Measurements from ENCODE around the gene CCS. TPM values are rescaled to one million over a fixed set of nuclear protein-coding genes. Genes with fewer than 3 reads are reported as not detected.
"Not testable (repeated sequence)": the region's sequence is repeated elsewhere in the genome, so short reads cannot be mapped to it uniquely, and the experiment has no call there.

The CCS gene
- total RNA-seq, 2 donors from 2014 or later: 23.1 to 23.4 TPM

- peaks cover 13% of the 10 kb centered on the region for H3K36me3 Mint-ChIP-seq (ENCODE audit: low read depth)
- H3K9me3 ChIP-seq (ENCODE audit: control insufficient read depth, low read length, poor library complexity, severe bottlenecking): no peaks in the 10 kb centered on the region
- H3K4me1 Mint-ChIP-seq: peaks cover 38% of the 10 kb centered on the region
- no peak for ATAC-seq
- H3K27me3 Mint-ChIP-seq: no peaks in the 10 kb centered on the region
- no peak overlapping the region for H3K4me3 Mint-ChIP-seq
- H3K27ac Mint-ChIP-seq: no peak overlapping the region
- no peak for DNase-seq
Measured at GRCh38 chr11:66632952-66633351, 40.0 kb downstream of the CCS start.

- no peak for DNase-seq
- H3K27ac Mint-ChIP-seq: no peak overlapping the region
- no peak for ATAC-seq
- peaks cover 9% of the 10 kb centered on the region for H3K36me3 Mint-ChIP-seq (ENCODE audit: low read depth)
- peaks cover 46% of the 10 kb centered on the region for H3K4me1 Mint-ChIP-seq
- H3K9me3 ChIP-seq (ENCODE audit: control insufficient read depth, low read length, poor library complexity, severe bottlenecking): no peaks in the 10 kb centered on the region
- no peaks in the 10 kb centered on the region for H3K27me3 Mint-ChIP-seq
- no peak overlapping the region for H3K4me3 Mint-ChIP-seq
Measured at GRCh38 chr11:66636411-66636810, 43.4 kb downstream of the CCS start.

- no peaks in the 10 kb centered on the region for H3K27me3 Mint-ChIP-seq
- H3K9me3 ChIP-seq (ENCODE audit: control insufficient read depth, low read length, poor library complexity, severe bottlenecking): no peaks in the 10 kb centered on the region
- peaks cover 51% of the 10 kb centered on the region for H3K4me1 Mint-ChIP-seq
- DNase-seq: no peak
- H3K36me3 Mint-ChIP-seq (ENCODE audit: low read depth): peaks cover 13% of the 10 kb centered on the region
- H3K27ac Mint-ChIP-seq: peak overlapping the region; percentile 98
- peak overlapping the region; percentile 98 for H3K4me3 Mint-ChIP-seq
- no peak for ATAC-seq
Measured at GRCh38 chr11:66637557-66638176, 44.7 kb downstream of the CCS start.

- peaks cover 21% of the 10 kb centered on the region for H3K36me3 Mint-ChIP-seq (ENCODE audit: low read depth)
- peak within 1 kb of the TSS; percentile 98 for H3K27ac Mint-ChIP-seq
- H3K4me3 Mint-ChIP-seq: peak within 1 kb of the TSS; percentile 98
- peaks cover 58% of the 10 kb centered on the region for H3K4me1 Mint-ChIP-seq
- DNase-seq (peak; percentile 84 to 93 (median 91)), ATAC-seq (peak; percentile 89)
- H3K9me3 ChIP-seq (ENCODE audit: control insufficient read depth, low read length, poor library complexity, severe bottlenecking): no peaks in the 10 kb centered on the region
- no peaks in the 10 kb centered on the region for H3K27me3 Mint-ChIP-seq
Measured at GRCh38 chr11:66638177-66639065, 45.4 kb downstream of the CCS start, which contains the start of gene RBM4. Gene RBM4, plus strand, starts transcription at chr11:66638703. Its CDS starts 1,009 bp downstream, at chr11:66639712.

- Mint-ChIP-seq H3K4me3 (peak overlapping the region; percentile 98), H3K27me3 (no peaks in the 10 kb centered on the region), H3K4me1 (peaks cover 62% of the 10 kb centered on the region), H3K27ac (peak overlapping the region; percentile 98), H3K36me3 (ENCODE audit: low read depth) (peaks cover 21% of the 10 kb centered on the region)
- peak; percentile 1 for ATAC-seq
- peak in 1 of 3 donors; percentile 19 for DNase-seq
- no peaks in the 10 kb centered on the region for H3K9me3 ChIP-seq (ENCODE audit: control insufficient read depth, low read length, poor library complexity, severe bottlenecking)
Measured at GRCh38 chr11:66639066-66639813, 46.3 kb downstream of the CCS start.

- Mint-ChIP-seq H3K4me3 (peak overlapping the region; percentile 98), H3K36me3 (ENCODE audit: low read depth) (peaks cover 21% of the 10 kb centered on the region), H3K4me1 (peaks cover 64% of the 10 kb centered on the region), H3K27ac (peak overlapping the region; percentile 98)
- not testable (repeated sequence) for ATAC-seq; DNase-seq; H3K27me3 Mint-ChIP-seq; H3K9me3 ChIP-seq (ENCODE audit: control insufficient read depth, low read length, poor library complexity, severe bottlenecking)
Measured at GRCh38 chr11:66639814-66640340, 46.9 kb downstream of the CCS start.

- peaks cover 26% of the 10 kb centered on the region for H3K36me3 Mint-ChIP-seq (ENCODE audit: low read depth)
- DNase-seq: no peak
- H3K27me3 Mint-ChIP-seq: no peaks in the 10 kb centered on the region
- peak overlapping the region; percentile 98 for H3K27ac Mint-ChIP-seq
- peaks cover 83% of the 10 kb centered on the region for H3K4me1 Mint-ChIP-seq
- peak overlapping the region; percentile 89 for H3K4me3 Mint-ChIP-seq
- no peaks in the 10 kb centered on the region for H3K9me3 ChIP-seq (ENCODE audit: control insufficient read depth, low read length, poor library complexity, severe bottlenecking)
- ATAC-seq: no peak
Measured at GRCh38 chr11:66641834-66642233, 48.8 kb downstream of the CCS start.

GRCh38 chr11:66643745-66644437, 50.9 kb downstream of the CCS start:
- ATAC-seq (no peak), DNase-seq (no peak)
- H3K27ac Mint-ChIP-seq: peak overlapping the region; percentile 98
- H3K27me3 Mint-ChIP-seq: no peaks in the 10 kb centered on the region
- peaks cover 29% of the 10 kb centered on the region for H3K36me3 Mint-ChIP-seq (ENCODE audit: low read depth)
- H3K9me3 ChIP-seq (ENCODE audit: control insufficient read depth, low read length, poor library complexity, severe bottlenecking): no peaks in the 10 kb centered on the region
- peaks cover 76% of the 10 kb centered on the region for H3K4me1 Mint-ChIP-seq
- H3K4me3 Mint-ChIP-seq: peak overlapping the region; percentile 89

- ATAC-seq (no peak), DNase-seq (no peak)
- H3K9me3 ChIP-seq (ENCODE audit: control insufficient read depth, low read length, poor library complexity, severe bottlenecking): no peaks in the 10 kb centered on the region
- H3K27ac Mint-ChIP-seq: peak overlapping the region; percentile 95
- peaks cover 23% of the 10 kb centered on the region for H3K36me3 Mint-ChIP-seq (ENCODE audit: low read depth)
- no peaks in the 10 kb centered on the region for H3K27me3 Mint-ChIP-seq
- peaks cover 63% of the 10 kb centered on the region for H3K4me1 Mint-ChIP-seq
- H3K4me3 Mint-ChIP-seq: peak overlapping the region; percentile 57
Measured at GRCh38 chr11:66646828-66647227, 53.8 kb downstream of the CCS start.

- no peaks in the 10 kb centered on the region for H3K9me3 ChIP-seq (ENCODE audit: control insufficient read depth, low read length, poor library complexity, severe bottlenecking)
- Mint-ChIP-seq H3K4me1 (peaks cover 46% of the 10 kb centered on the region), H3K27ac (peak overlapping the region; percentile 93), H3K27me3 (no peaks in the 10 kb centered on the region), H3K36me3 (ENCODE audit: low read depth) (peaks cover 7% of the 10 kb centered on the region), H3K4me3 (peak overlapping the region; percentile 60)
- ATAC-seq: no peak
- DNase-seq: no peak
Measured at GRCh38 chr11:66649903-66650302, 56.9 kb downstream of the CCS start.

- ATAC-seq (peak; percentile 9), DNase-seq (no peak)
- peaks cover 39% of the 10 kb centered on the region for H3K4me1 Mint-ChIP-seq
Measured at GRCh38 chr11:66651016-66651415, 58.0 kb downstream of the CCS start.

GRCh38 chr11:66652651-66653050, 59.7 kb downstream of the CCS start:
- H3K4me3 Mint-ChIP-seq: peak overlapping the region; percentile 56
- H3K4me1 Mint-ChIP-seq: peaks cover 27% of the 10 kb centered on the region
- ATAC-seq: peak; percentile 7
- no peaks in the 10 kb centered on the region for H3K9me3 ChIP-seq (ENCODE audit: control insufficient read depth, low read length, poor library complexity, severe bottlenecking)
- no peak for DNase-seq
- peak overlapping the region; percentile 93 for H3K27ac Mint-ChIP-seq
- H3K27me3 Mint-ChIP-seq: no peaks in the 10 kb centered on the region
- H3K36me3 Mint-ChIP-seq (ENCODE audit: low read depth): no peaks in the 10 kb centered on the region

More at GRCh38 chr11:66651016-66651415, 58.0 kb downstream of the CCS start:
- H3K9me3 ChIP-seq (ENCODE audit: control insufficient read depth, low read length, poor library complexity, severe bottlenecking): no peaks in the 10 kb centered on the region
- Mint-ChIP-seq H3K27ac (peak overlapping the region; percentile 93), H3K27me3 (no peaks in the 10 kb centered on the region), H3K36me3 (ENCODE audit: low read depth) (peaks cover 5% of the 10 kb centered on the region), H3K4me3 (peak overlapping the region; percentile 21)

Measured in T-helper 17 cell (primary cell).